ENCODE data around the gene CD300LF.

The CD300LF gene

GRCh38 chr17:74745548-74746177 lies 32.9 kb upstream of the CD300LF start:
- DNase-seq (ENCODE audit: low read depth): no peak

GRCh38 chr17:74744714-74745547 lies 32.2 kb upstream of the CD300LF start:
- DNase-seq (ENCODE audit: low read depth): peak; percentile 44

- no peak for DNase-seq (ENCODE audit: low read depth)
Measured at GRCh38 chr17:74744349-74744713, 31.6 kb upstream of the CD300LF start.

GRCh38 chr17:74743755-74744154 lies 31.0 kb upstream of the CD300LF start:
- DNase-seq (ENCODE audit: low read depth): no peak

- no peak for DNase-seq (ENCODE audit: low read depth)
Measured at GRCh38 chr17:74742978-74743545, 30.3 kb upstream of the CD300LF start.

GRCh38 chr17:74742153-74742515 lies 29.4 kb upstream of the CD300LF start:
- no peak for DNase-seq (ENCODE audit: low read depth)

- no peak for DNase-seq (ENCODE audit: low read depth)
Measured at GRCh38 chr17:74740641-74741387, 28.1 kb upstream of the CD300LF start.

GRCh38 chr17:74740173-74740572 lies 27.4 kb upstream of the CD300LF start:
- no peak for DNase-seq (ENCODE audit: low read depth)

- no peak for DNase-seq (ENCODE audit: low read depth)
Measured at GRCh38 chr17:74739227-74739831, 26.6 kb upstream of the CD300LF start.

- DNase-seq (ENCODE audit: low read depth): no peak
Measured at GRCh38 chr17:74738051-74738996, 25.6 kb upstream of the CD300LF start.

- DNase-seq (ENCODE audit: low read depth): no peak
Measured at GRCh38 chr17:74737299-74738050, 24.8 kb upstream of the CD300LF start.

GRCh38 chr17:74736513-74737298 lies 24.0 kb upstream of the CD300LF start, which contains the start of gene RAB37:
RAB37 (plus strand) TSS chr17:74737256; CDS start chr17:74737273, 17 bp downstream.
- DNase-seq (ENCODE audit: low read depth): no peak

- DNase-seq (ENCODE audit: low read depth): no peak
Measured at GRCh38 chr17:74734256-74734655, 21.5 kb upstream of the CD300LF start.

GRCh38 chr17:74733365-74734122 lies 20.8 kb upstream of the CD300LF start:
- no peak for DNase-seq (ENCODE audit: low read depth)

- no peak for DNase-seq (ENCODE audit: low read depth)
Measured at GRCh38 chr17:74732042-74732867, 19.5 kb upstream of the CD300LF start.

- DNase-seq (ENCODE audit: low read depth): no peak
Measured at GRCh38 chr17:74731347-74731605, 18.6 kb upstream of the CD300LF start.

- no peak for DNase-seq (ENCODE audit: low read depth)
Measured at GRCh38 chr17:74730491-74731346, 18.0 kb upstream of the CD300LF start.
